Skeletal muscle tissue (tissue), 4 donors: Measurements from ENCODE around the gene MT3. TPM values are rescaled to one million over a fixed set of nuclear protein-coding genes. Genes with fewer than 3 reads are reported as not detected.
A peak's percentile ranks its signal among the peaks of the same experiment; 100 is the strongest.

Experiments
- H3K27ac ChIP-seq: one replicate; pipeline ENCODE4 v1.7.0; 2013; ENCODE audit warnings: mild to moderate bottlenecking, low read depth, low read length, inconsistent platforms
- H3K27me3 ChIP-seq, 3 donors: one replicate each; pipeline ENCODE4 v1.7.0; 2013; ENCODE audit warnings: low read length in 3 of 3; ENCODE audit not compliant: control insufficient read depth in 3 of 3, insufficient read depth in 3 of 3
- H3K36me3 ChIP-seq, 3 donors: one replicate each; pipeline ENCODE4 v1.7.0; 2013; ENCODE audit warnings: low read length in 3 of 3; ENCODE audit not compliant: control insufficient read depth in 3 of 3, insufficient read depth in 3 of 3
- H3K4me1 ChIP-seq, 3 donors: one replicate each; pipeline ENCODE4 v1.7.0; 2013; ENCODE audit warnings: low read length in 3 of 3, mild to moderate bottlenecking in 3 of 3; ENCODE audit not compliant: control insufficient read depth in 3 of 3, insufficient read depth in 3 of 3
- H3K4me3 ChIP-seq, 3 donors: one replicate each; pipeline ENCODE4 v1.7.0; 2013; ENCODE audit warnings: low read length in 3 of 3
- H3K9ac ChIP-seq, 3 donors: one replicate each; pipeline ENCODE4 v1.7.0; 2013; ENCODE audit warnings: low read length in 3 of 3, mild to moderate bottlenecking in 3 of 3, moderate library complexity in 2 of 3, low read depth in 1 of 3
- H3K9me3 ChIP-seq, 3 donors: one replicate each; pipeline ENCODE4 v1.7.0; 2013; ENCODE audit warnings: low read length in 3 of 3; ENCODE audit not compliant: control insufficient read depth in 3 of 3
- total RNA-seq: library from RNA; depleted of rRNA; stranded (reverse); fragments of >200 nt; gene quantifications from one replicate; pipeline ENCODE4 v1.2.3, GENCODE V29; 2014
- donor health status: Osteomylitis.

The MT3 gene
- total RNA-seq, 1 donor from 2014 or later, result 1.0 TPM

DNA sequence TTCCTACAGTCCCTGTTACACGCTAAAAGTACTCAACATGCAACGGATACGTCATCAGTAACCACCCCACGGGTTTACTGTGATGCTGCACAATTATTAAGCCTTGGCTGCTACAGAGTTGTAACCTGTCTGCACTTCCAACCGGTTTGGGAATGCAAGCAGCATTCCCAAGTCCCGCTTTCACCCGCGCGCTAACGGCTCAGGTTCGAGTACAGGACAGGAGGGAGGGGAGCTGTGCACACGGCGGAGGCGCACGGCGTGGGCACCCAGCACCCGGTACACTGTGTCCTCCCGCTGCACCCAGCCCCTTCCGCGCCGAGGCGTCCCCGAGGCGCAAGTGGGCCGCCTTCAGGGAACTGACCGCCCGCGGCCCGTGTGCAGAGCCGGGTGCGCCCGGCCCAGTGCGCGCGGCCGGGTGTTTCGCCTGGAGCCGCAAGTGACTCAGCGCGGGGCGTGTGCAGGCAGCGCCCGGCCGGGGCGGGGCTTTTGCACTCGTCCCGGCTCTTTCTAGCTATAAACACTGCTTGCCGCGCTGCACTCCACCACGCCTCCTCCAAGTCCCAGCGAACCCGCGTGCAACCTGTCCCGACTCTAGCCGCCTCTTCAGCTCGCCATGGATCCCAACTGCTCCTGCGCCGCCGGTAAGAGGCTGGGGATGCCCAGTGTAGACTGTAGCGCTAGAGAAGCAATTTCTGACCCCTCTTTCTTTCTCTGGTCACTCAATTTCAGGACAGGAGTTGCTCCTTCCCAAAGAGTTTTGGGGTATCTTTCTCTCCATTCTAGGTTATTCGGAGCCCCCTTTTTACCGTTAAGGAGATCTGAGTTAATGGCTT lies 18.9 kb downstream of the MT3 start, which contains the start of gene MT2A:
Gene MT2A (plus strand): TSS at position 542 of the 833 bp plus-strand sequence. CDS start 72 bp downstream, at position 614.
- Histone ChIP-seq H3K4me3 (peak within 1 kb of the TSS; percentile 75 to 89 (median 89)), H3K9me3 (no peaks in the 10 kb centered on the region), H3K4me1 (peaks cover 69 to 81% (median 81%) of the 10 kb centered on the region in 3 donors), H3K27ac (peak within 1 kb of the TSS; percentile 98), H3K9ac (peak within 1 kb of the TSS; percentile 76 to 93 (median 81)), H3K36me3 (no peaks in the 10 kb centered on the region), H3K27me3 (no peaks in the 10 kb centered on the region)

DNA sequence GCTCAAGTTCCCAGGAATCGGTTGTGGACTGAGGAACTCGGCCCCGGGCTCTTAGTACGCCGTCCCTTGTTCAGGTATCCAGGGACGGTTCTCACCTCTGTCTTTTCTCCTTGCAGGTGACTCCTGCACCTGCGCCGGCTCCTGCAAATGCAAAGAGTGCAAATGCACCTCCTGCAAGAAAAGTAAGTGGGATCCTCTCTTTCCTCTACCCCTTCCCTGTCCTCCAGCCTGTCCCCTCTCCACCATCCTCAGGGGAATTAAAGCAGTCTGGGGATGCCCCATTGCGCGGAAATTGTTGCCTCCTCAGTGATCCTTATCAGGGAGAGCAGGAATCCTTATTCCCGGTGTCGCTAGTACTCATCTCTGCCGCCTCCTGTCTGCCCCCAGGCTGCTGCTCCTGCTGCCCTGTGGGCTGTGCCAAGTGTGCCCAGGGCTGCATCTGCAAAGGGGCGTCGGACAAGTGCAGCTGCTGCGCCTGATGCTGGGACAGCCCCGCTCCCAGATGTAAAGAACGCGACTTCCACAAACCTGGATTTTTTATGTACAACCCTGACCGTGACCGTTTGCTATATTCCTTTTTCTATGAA lies 19.6 kb downstream of the MT3 start:
- H3K9ac ChIP-seq, result peak overlapping the region; percentile 62 to 93 (median 76)
- peak overlapping the region; percentile 98 for H3K27ac ChIP-seq
- H3K4me3 ChIP-seq, result peak overlapping the region; percentile 75 to 89 (median 89)
- H3K36me3 ChIP-seq, result no peaks in the 10 kb centered on the region
- H3K9me3 ChIP-seq, result no peaks in the 10 kb centered on the region
- peaks cover 65 to 77% (median 77%) of the 10 kb centered on the region in 3 donors for H3K4me1 ChIP-seq
- no peaks in the 10 kb centered on the region for H3K27me3 ChIP-seq

DNA sequence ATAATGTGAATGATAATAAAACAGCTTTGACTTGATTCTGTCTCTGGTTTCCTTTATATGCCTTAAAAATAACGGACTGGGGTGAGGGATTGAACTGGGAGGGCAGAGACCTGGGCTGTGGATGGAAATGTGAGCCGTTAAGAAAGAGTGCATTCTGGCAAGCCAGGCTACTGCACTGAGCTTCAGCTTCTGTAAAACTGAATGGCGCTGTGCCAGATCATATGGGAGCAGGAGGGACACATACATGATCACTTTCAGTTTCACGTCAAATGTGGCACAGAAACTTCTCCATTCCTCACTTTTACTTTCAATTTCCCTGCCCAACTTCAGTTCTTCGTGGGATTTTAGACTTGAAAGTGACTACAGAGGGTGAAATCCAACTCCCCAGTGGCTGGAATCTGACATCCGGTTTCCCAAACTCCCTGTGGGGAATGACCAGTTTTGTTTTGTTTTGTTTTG lies 20.2 kb downstream of the MT3 start:
- H3K4me3 ChIP-seq, result peak overlapping the region; percentile 75 to 89 (median 89)
- H3K27me3 ChIP-seq, result no peaks in the 10 kb centered on the region
- peak overlapping the region; percentile 62 to 93 (median 76) for H3K9ac ChIP-seq
- peak overlapping the region; percentile 98 for H3K27ac ChIP-seq
- peaks cover 64 to 72% (median 72%) of the 10 kb centered on the region in 3 donors for H3K4me1 ChIP-seq
- no peaks in the 10 kb centered on the region for H3K9me3 ChIP-seq
- H3K36me3 ChIP-seq, result no peaks in the 10 kb centered on the region

DNA sequence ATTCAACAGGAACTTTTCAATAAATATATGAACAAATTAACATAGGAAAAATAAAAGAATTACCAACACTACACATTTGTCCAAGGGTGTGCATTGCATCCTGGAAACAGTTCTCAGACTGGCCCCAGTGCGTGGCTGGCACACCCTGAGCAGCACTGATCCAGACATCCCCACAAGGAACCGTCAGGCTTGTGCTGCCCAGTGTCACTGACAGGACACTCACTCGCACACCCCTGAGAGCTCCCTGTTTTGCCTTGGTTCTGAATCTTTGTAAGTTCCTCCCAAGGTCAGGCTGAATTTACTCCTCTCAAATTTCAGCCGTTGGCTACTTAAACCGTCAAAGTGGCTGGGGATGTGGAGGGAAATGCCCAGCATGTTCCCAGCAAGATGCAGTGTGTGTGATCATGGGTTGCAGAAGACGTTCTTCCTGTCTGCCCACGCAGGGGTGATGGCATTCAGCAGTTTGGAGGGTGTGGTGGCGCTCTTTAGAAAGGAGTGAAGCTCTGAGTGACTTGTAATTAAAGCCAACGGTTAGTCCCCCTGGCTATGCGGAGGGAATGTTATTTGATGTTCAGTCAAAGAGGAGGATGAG lies 20.8 kb downstream of the MT3 start:
- peaks cover 64 to 67% (median 65%) of the 10 kb centered on the region in 3 donors for H3K4me1 ChIP-seq

DNA sequence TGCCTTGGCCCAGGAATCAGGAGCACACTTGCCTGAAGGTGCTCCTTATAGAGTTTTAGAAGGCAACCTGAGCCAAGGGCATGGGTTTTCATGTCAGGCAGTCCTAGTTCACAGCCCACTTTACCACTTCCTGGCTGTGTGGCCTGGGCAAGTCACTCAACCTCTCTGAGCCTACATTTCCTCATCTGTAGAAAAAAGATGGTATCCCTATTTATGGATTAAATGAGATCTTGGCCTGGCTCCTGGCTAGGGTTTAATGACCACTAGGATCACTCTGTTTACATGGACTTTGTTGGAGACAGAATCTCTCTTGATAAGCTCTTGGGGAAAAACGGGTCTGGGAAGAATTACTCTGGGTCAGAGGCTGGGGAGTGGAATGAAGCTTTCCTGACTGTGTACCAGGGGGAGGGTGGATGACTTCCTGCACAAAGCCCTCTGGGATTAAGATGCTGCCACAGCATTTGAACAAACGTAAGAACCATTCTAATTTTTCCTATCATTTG lies 21.3 kb downstream of the MT3 start:
- no peaks in the 10 kb centered on the region for H3K36me3 ChIP-seq
- H3K9ac ChIP-seq, result peak overlapping the region in 1 of 3 donors; percentile 93
- H3K27ac ChIP-seq, result peak overlapping the region; percentile 98
- peaks cover 60 to 62% (median 62%) of the 10 kb centered on the region in 3 donors for H3K4me1 ChIP-seq
- H3K27me3 ChIP-seq, result no peaks in the 10 kb centered on the region
- H3K9me3 ChIP-seq, result no peaks in the 10 kb centered on the region
- H3K4me3 ChIP-seq, result peak overlapping the region; percentile 28 to 89 (median 47)

More for the DNA sequence above, 20.8 kb downstream of the MT3 start:
- Histone ChIP-seq H3K9ac (peak overlapping the region; percentile 62 to 93 (median 76)), H3K36me3 (no peaks in the 10 kb centered on the region), H3K27me3 (no peaks in the 10 kb centered on the region), H3K4me3 (peak overlapping the region; percentile 28 to 89 (median 47)), H3K9me3 (no peaks in the 10 kb centered on the region), H3K27ac (peak overlapping the region; percentile 98)

DNA sequence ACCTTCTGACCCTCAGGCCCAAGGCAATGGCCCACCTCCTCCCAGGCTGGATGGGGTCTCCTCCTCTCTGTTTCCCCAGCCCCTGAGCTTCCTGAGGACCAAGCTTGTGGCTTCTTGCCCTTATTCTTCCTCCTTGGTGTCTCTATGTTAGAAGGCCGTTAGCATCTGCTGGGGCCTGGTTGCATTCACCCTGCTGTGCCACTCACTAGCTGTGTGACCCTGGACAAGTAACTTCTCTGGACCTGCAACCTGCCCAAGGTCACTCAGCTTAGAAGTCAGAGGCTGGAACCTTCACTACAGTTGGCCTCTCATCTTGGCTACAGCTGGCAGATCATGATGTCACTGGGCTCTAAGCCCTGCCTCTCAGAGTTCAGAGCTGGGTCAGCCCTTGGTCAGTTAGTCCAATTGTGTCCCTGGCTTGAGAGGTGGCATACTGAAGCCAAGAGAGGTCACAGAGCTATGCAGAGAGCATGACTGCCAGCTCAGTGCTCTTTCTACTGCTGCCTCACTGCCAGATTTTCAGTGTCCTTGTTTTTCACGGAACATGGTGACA lies 22.0 kb downstream of the MT3 start:
- H3K9ac ChIP-seq, result peak overlapping the region; percentile 41 to 93 (median 71)
- peak overlapping the region; percentile 98 for H3K27ac ChIP-seq
- peaks cover 53 to 55% (median 55%) of the 10 kb centered on the region in 3 donors for H3K4me1 ChIP-seq
- no peaks in the 10 kb centered on the region for H3K27me3 ChIP-seq
- H3K9me3 ChIP-seq, result no peaks in the 10 kb centered on the region
- peak overlapping the region in 2 of 3 donors; percentile 41 for H3K4me3 ChIP-seq
- H3K36me3 ChIP-seq, result no peaks in the 10 kb centered on the region

DNA sequence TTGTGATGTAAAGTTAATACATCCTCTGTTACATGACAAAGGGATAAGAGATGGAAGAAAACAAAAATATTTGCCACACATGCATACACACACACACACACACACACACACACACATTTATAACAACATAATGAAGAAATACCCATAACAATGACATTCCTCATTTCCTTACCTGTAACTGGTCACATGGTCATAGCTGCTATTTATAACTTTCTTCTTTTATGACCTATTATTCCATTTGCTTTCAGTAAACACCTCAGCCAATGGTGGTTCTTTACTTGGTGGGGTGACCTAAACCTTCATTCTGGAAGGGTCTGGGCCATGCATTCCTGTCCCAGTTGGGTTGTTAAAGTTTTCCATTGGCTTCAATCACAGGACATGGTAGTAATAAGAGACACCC lies 24.4 kb downstream of the MT3 start:
- no peaks in the 10 kb centered on the region for H3K27me3 ChIP-seq
- no peaks in the 10 kb centered on the region for H3K36me3 ChIP-seq
- H3K27ac ChIP-seq, result no peak overlapping the region
- H3K4me1 ChIP-seq, result peaks cover 45 to 51% (median 48%) of the 10 kb centered on the region in 3 donors
- H3K9me3 ChIP-seq, result no peaks in the 10 kb centered on the region
- H3K9ac ChIP-seq, result no peak overlapping the region
- no peak overlapping the region for H3K4me3 ChIP-seq

DNA sequence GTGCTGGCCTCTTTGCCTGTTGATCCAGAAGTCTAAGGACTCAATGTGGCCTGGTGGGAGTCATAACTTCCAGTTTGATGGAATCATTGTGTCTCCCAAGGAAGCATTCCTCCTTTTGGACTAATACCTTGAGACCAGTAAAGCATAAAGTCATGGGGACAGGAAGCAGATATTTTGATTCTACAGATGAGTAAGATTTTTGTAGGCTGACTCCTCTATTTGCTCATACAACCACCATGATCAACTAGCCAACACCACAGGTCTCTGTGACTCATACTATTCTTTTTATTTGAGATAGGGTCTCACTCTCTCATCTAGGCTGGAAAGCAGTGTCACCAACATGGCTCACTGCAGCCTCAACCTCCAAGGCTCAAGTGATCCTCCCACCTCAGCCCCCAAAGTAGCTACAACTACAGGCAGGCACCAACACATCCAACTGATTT lies 25.2 kb downstream of the MT3 start:
- Histone ChIP-seq H3K9ac (no peak overlapping the region), H3K27me3 (no peaks in the 10 kb centered on the region), H3K36me3 (no peaks in the 10 kb centered on the region), H3K4me3 (no peak overlapping the region), H3K27ac (no peak overlapping the region), H3K9me3 (no peaks in the 10 kb centered on the region), H3K4me1 (peaks cover 37 to 42% (median 41%) of the 10 kb centered on the region in 3 donors)

DNA sequence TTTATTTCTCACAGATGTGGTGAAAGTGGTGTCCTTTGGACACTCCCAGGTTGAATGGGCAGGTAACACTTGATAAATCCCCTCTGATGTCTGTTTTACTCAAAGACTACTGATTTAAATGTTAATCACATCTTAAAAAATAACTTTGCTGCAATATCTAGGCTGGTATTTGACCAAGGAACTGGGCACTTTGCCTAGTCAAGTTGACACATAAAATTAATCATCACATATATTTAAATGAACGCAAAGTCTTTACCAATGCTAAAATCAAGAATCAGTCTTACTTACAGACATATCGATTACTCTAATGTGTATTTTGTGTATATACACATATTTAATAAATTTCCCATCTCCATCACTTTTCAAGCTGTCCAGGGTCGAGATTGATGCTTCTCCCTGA lies 26.0 kb downstream of the MT3 start:
- no peak overlapping the region for H3K27ac ChIP-seq
- no peak overlapping the region for H3K9ac ChIP-seq
- no peaks in the 10 kb centered on the region for H3K36me3 ChIP-seq
- H3K27me3 ChIP-seq, result no peaks in the 10 kb centered on the region
- H3K4me3 ChIP-seq, result no peak overlapping the region
- no peaks in the 10 kb centered on the region for H3K9me3 ChIP-seq
- peaks cover 29 to 36% (median 34%) of the 10 kb centered on the region in 3 donors for H3K4me1 ChIP-seq
